ENCODE measurements around the gene TNIP2.

DNA sequence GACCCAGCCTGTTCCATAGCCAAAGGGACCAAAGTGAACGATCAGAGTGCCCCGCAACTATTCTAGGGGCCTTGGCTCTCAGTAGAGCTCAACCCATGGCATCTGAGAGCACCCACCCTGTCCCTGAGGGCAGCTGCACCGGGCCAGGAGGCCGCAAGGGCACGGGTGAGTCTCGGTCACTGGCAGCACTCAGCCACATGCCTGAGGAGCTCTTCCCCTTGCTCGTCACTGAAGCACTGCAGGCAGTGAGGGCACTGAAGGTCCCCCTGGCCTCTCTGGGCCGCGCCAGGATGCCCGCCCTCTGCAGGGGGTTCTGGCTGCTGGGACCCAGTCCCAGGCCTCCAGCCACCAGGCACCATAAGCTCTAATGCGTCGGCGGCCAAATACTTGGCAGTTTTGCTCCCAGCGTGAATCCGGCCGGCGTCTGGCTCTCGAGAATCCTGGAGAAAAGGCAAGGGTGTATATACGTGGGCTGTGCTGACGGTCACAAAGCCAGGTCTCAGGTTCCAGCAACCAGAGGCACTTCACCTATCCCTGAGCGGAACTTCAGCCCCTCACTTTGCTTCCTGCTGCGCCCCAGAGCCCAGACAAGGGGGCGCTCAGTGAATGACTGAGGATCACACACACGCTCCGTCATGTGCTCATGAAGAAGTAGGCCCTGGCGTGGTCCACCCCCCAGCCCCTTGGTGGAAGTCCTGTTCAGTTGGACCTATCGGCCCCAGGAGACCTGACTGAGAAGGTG lies 13.9 kb downstream of the TNIP2 start:
- TF ChIP-seq YY1 (IDR thresholded peaks at IDR 0.05; ENCODE audit: insufficient read depth, insufficient read length) = no peak
- TF ChIP-seq SUZ12 (IDR thresholded peaks at IDR 0.05; ENCODE audit: extremely low read depth, insufficient read depth, insufficient read length) = no peak
- TF ChIP-seq ZNF274 (IDR thresholded peaks at IDR 0.05; ENCODE audit: low read depth, low read length) = no peak

Measured in NT2/D1 (cell line).